Measurements from ENCODE around the gene CTNND2.

DNA sequence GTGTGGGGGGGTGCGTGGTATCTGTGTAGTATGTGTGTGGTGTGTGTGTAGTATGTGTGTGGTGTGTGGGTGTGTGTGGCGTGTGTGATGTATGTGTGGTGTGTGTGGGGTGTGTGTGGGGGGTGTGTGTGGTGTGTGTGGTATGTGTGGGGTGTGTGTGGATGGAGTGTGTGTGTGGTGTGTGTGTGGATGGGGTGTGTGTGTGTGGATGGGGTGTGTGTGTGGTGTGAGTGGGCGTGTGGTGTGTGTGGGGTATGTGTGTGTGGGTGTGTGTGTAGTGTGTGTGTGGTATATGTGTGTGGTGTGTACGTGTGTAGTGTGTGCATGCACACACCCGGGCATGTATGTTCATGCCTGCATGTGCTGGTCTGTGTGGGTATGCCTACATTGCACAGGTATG lies 722.3 kb downstream of the CTNND2 start:
- TF ChIP-seq, protein P1, sequence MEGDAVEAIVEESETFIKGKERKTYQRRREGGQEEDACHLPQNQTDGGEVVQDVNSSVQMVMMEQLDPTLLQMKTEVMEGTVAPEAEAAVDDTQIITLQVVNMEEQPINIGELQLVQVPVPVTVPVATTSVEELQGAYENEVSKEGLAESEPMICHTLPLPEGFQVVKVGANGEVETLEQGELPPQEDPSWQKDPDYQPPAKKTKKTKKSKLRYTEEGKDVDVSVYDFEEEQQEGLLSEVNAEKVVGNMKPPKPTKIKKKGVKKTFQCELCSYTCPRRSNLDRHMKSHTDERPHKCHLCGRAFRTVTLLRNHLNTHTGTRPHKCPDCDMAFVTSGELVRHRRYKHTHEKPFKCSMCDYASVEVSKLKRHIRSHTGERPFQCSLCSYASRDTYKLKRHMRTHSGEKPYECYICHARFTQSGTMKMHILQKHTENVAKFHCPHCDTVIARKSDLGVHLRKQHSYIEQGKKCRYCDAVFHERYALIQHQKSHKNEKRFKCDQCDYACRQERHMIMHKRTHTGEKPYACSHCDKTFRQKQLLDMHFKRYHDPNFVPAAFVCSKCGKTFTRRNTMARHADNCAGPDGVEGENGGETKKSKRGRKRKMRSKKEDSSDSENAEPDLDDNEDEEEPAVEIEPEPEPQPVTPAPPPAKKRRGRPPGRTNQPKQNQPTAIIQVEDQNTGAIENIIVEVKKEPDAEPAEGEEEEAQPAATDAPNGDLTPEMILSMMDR (IDR thresholded peaks at IDR 0.05): no peak
- no peak for TF ChIP-seq EP300 (IDR thresholded peaks at IDR 0.05)
- no peak for TF ChIP-seq POLR2A (IDR thresholded peaks at IDR 0.05; ENCODE audit: low read depth)
- no peak for TF ChIP-seq POLR2AphosphoS5 (IDR thresholded peaks at IDR 0.05)

Data from esophagus muscularis mucosa (tissue), 4 donors.